ENCODE data around the gene WDR26. TPM values are rescaled to one million over a fixed set of nuclear protein-coding genes. Genes with fewer than 3 reads are reported as not detected.

The WDR26 gene
- total and polyA plus RNA-seq, 9 of the 15 experiments (the other 6 are each of a cell fraction or from before 2014, with no cell fraction given), result 11.5 to 66.0 (median 39.8) TPM

DNA sequence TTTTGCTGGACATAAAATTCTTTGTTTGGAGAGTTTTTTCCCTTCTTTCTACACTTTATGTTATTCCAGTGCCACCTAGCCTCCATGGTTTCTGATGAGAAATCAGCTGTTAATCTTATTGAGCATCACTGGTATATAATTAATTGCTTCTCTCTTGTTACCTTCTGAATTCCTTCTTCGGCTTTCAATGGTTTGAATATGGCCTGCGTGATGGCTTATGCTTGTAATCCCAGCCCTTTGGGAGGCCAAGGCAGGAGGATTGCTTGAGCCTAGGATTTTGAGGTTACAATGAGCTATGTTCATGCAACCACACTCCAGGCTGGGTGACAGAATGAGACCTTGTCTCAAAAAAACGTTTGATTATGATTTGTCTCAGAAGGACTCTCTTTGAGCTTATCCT, 90.9 kb downstream of the WDR26 start (continued):
- no peak for TF ChIP-seq NONO (IDR thresholded peaks at IDR 0.05; ENCODE audit: low read depth in 2 of 2, low read length in 1 of 2)
- no peak for TF ChIP-seq IFI16 (CRISPR knock-in tag; IDR thresholded peaks at IDR 0.05)
- TF ChIP-seq CEBPG (CRISPR knock-in tag; IDR thresholded peaks at IDR 0.05), result no peak
- no peak for TF ChIP-seq CEBPG (tag; conservative IDR thresholded peaks at IDR 0.05 in 1 of 2, IDR thresholded peaks at IDR 0.05 in 1 of 2)
- TF ChIP-seq MTA3 (IDR thresholded peaks at IDR 0.05; ENCODE audit: borderline replicate concordance), result peak; percentile 69; the same call in 1 of the 2 replicates
- TF ChIP-seq SRSF9 (IDR thresholded peaks at IDR 0.05; ENCODE audit: borderline replicate concordance, low read depth, low read length), result no peak
- 0 out of 2 replicates have a peak, but pooled peaks have one; percentile 64 for TF ChIP-seq ZNF445 (CRISPR knock-in tag; IDR thresholded peaks at IDR 0.05; ENCODE audit: low read depth)
- peak; percentile 30; the same call in 1 of the 2 replicates for TF ChIP-seq SP1 (CRISPR knock-in tag; IDR thresholded peaks at IDR 0.05)
- TF ChIP-seq HIVEP1 (CRISPR knock-in tag; IDR thresholded peaks at IDR 0.05), result no peak
- TF ChIP-seq ZNF174 (CRISPR knock-in tag; IDR thresholded peaks at IDR 0.05), result no peak
- TF ChIP-seq CBX3 (IDR thresholded peaks at IDR 0.05; ENCODE audit: borderline replicate concordance in 1 of 2, low read length in 2 of 2), result peak in 1 of 2 experiments; percentile 100; a peak in 2 of 3 replicates
- no peak for TF ChIP-seq TFAM (CRISPR knock-in tag; conservative IDR thresholded peaks at IDR 0.05)
- TF ChIP-seq EP400 (IDR thresholded peaks at IDR 0.05), result no peak; the same call in 1 of the 2 replicates
- TF ChIP-seq ZNF518B (CRISPR knock-in tag; IDR thresholded peaks at IDR 0.05), result no peak
- TF ChIP-seq RNF219 (CRISPR knock-in tag; IDR thresholded peaks at IDR 0.05), result no peak
- no peak for TF ChIP-seq GATAD2A (IDR thresholded peaks at IDR 0.05)
- no peak for TF ChIP-seq KLF16 (IDR thresholded peaks at IDR 0.05)
- TF ChIP-seq, protein P1, sequence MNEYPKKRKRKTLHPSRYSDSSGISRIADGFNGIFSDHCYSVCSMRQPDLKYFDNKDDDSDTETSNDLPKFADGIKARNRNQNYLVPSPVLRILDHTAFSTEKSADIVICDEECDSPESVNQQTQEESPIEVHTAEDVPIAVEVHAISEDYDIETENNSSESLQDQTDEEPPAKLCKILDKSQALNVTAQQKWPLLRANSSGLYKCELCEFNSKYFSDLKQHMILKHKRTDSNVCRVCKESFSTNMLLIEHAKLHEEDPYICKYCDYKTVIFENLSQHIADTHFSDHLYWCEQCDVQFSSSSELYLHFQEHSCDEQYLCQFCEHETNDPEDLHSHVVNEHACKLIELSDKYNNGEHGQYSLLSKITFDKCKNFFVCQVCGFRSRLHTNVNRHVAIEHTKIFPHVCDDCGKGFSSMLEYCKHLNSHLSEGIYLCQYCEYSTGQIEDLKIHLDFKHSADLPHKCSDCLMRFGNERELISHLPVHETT (CRISPR knock-in tag; conservative IDR thresholded peaks at IDR 0.05 in 1 of 2, IDR thresholded peaks at IDR 0.05 in 1 of 2), result no peak
- no peak for TF ChIP-seq HMG20A (CRISPR knock-in tag; conservative IDR thresholded peaks at IDR 0.05)
- TF ChIP-seq DACH1 (IDR thresholded peaks at IDR 0.05; ENCODE audit: partially characterized antibody), result peak; percentile 83
- TF ChIP-seq MTA2 (IDR thresholded peaks at IDR 0.05; ENCODE audit: low read depth), result no peak
- no peak for TF ChIP-seq MAFK (IDR thresholded peaks at IDR 0.05; ENCODE audit: low read length)
- TF ChIP-seq CHCHD3 (CRISPR knock-in tag; IDR thresholded peaks at IDR 0.05), result no peak
- no peak for TF ChIP-seq ZNF408 (CRISPR knock-in tag; IDR thresholded peaks at IDR 0.05; ENCODE audit: low read depth)
- no peak for TF ChIP-seq ZNF12 (CRISPR knock-in tag; IDR thresholded peaks at IDR 0.05)

Data from K562 (cell line).